KOPT-K1 (cell line): Measurements from ENCODE around the gene NME1.
"Not testable (repeated sequence)": the region's sequence is repeated elsewhere in the genome, so short reads cannot be mapped to it uniquely, and the experiment has no call there.

ENCODE experiments used
- H3K27ac ChIP-seq: fragments of 200-600 bp; sonication (generic); 2 replicates; pipeline ENCODE4 v1.5.1; 2016; ENCODE audit warnings: antibody characterized with exemption, mild to moderate bottlenecking, low read depth, low read length; ENCODE audit not compliant: poor library complexity, severe bottlenecking
- H3K36me3 ChIP-seq: fragments of 200-600 bp; sonication (generic); 2 replicates; pipeline ENCODE4 v1.5.1; 2017; ENCODE audit warnings: antibody characterized with exemption, mild to moderate bottlenecking, low read length, moderate library complexity; ENCODE audit not compliant: insufficient read depth
- H3K9me3 ChIP-seq: fragments of 200-600 bp; sonication (generic); 2 replicates; pipeline ENCODE4 v1.5.1; 2017; ENCODE audit warnings: antibody characterized with exemption, low read length, mild to moderate bottlenecking; ENCODE audit not compliant: insufficient read depth, poor library complexity, severe bottlenecking

The NME1 gene

DNA sequence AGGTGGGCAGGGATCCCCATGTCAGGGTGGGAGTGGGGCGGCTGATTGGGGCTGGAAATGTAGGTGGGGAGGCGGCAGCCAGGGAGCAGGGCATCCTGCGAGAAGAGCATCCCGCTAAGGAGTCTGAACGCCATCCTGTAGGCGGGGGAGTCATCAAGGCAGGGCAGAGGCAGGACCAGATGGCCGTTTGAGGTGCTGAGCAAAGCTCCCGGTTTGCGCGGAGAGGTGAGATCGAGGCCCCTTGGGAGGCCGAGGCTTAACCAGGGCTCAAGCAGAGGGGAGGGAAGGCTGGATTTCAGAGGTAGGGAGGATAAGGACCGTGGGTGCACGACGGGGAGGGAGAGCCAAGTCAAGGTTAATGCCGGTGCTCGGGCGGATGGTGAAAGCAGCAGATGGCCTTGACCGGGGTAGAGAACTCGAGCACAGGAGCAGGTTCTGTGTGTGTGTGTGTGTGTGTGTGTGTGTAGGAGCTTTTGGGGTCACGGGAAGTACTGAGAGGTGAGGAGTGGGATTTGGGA, 12.4 kb downstream of the NME1 start:
- H3K36me3 ChIP-seq, result peaks cover 61% of the 10 kb centered on the region
- H3K9me3 ChIP-seq, result no peaks in the 10 kb centered on the region
- H3K27ac ChIP-seq, result peak overlapping the region; percentile 92

DNA sequence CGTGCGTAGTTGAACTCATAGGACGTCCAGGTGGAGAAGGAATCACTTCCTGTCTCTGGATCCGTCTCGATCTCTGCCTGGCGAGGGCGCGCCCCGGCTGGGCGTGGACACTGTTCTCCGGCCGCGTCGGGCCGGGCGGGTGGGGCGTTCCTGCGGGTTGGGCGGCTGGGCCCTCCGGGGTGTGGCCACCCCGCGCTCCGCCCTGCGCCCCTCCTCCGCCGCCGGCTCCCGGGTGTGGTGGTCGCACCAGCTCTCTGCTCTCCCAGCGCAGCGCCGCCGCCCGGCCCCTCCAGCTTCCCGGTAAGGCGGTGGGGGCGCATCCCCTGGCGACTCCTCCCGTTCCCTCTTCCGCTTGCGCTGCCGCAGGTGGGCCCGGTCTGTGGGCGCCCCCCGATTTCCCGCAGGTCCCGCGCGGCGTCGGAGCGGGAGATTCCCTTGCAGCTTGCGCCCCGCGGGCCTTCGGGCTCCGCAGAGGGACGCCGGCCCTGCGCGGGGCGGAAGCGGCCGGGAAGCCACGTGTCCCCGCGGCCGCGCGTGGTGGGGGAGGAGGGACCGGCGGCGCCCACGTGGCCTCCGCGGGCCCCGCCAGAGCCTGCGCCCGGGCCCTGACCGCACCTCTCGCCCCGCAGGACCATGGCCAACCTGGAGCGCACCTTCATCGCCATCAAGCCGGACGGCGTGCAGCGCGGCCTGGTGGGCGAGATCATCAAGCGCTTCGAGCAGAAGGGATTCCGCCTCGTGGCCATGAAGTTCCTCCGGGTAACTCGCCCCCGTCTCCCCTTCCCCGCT, 13.0 kb downstream of the NME1 start, which contains the start of gene NME2:
Gene NME2, plus strand, starts transcription at position 214 of the 789 bp plus-strand sequence. Its CDS starts 420 bp downstream, at position 634.
- Histone ChIP-seq H3K9me3 (no peaks in the 10 kb centered on the region), H3K27ac (peak within 1 kb of the TSS; percentile 92), H3K36me3 (peaks cover 61% of the 10 kb centered on the region)

- H3K27ac ChIP-seq, result peak overlapping the region; percentile 92
Observed at GRCh38 chr17:51166987-51167931, 13.9 kb downstream of the NME1 start.

DNA sequence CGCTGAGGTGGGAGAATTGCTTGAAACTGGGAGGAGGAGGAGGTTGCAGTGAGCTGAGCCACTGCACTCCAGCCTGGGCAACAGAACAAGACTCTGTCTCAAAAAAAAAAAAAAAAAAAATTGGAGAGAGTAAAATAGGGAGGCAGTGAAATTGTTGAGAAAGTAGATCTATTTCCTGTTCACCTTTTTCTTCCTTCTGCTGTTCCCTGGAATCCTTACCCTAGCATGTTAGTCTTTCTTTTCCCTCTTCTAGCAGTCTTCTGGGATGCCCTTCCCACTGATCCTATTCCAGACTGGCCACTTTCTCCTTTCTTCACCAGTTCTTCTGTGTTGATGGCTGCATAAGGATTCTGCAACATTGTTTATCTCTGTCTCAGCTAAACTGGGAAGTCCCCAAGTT, 16.0 kb downstream of the NME1 start:
- Histone ChIP-seq H3K36me3 (peaks cover 66% of the 10 kb centered on the region), H3K27ac (no peak overlapping the region), H3K9me3 (no peaks in the 10 kb centered on the region)

More at GRCh38 chr17:51166987-51167931, 13.9 kb downstream of the NME1 start:
- peaks cover 61% of the 10 kb centered on the region for H3K36me3 ChIP-seq
- H3K9me3 ChIP-seq, result no peaks in the 10 kb centered on the region

DNA sequence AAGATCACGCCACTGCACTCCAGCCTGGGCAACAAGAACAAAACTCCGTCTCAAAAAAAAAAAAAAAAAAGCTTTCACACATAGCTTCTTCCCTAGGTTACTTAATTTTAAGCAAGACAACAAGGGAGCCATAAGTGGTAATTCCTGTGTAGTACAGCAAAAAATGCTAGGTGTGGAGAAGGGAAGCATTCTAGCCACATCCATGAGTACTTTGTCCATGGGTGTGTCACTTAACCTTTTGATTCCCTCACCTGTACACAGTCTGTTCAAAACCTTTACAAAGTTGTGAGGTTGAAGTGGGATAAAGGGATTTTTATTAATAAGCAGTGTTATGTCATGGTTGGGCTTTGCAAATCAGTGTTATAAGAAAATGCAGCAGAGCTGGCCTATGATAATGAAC, 17.4 kb downstream of the NME1 start:
- Histone ChIP-seq H3K9me3 (no peaks in the 10 kb centered on the region), H3K36me3 (peaks cover 79% of the 10 kb centered on the region), H3K27ac (no peak overlapping the region)

DNA sequence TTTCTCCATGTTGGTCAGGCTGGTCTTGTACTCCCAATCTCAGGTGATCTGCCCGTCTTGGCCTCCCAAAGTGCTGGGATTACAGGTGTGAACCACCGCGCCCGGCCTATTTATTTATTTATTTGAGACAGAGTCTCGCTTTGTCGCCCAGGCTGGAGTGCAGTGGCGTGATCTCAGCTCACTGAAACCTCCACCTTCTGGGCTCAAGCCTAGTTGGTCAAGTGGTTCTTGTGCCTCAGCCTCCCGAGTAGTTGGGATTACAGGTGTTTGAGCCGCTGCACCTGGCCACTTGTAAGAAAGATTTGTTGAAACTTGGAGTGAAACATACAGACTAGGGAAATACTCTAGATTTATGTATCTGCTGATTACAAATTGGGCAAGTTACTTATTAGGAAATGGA, 18.7 kb downstream of the NME1 start:
- H3K27ac ChIP-seq, H3K9me3 ChIP-seq: not testable (repeated sequence)
- H3K36me3 ChIP-seq, result peaks cover 89% of the 10 kb centered on the region

- no peaks in the 10 kb centered on the region for H3K9me3 ChIP-seq
- H3K36me3 ChIP-seq, result peaks cover 86% of the 10 kb centered on the region
- H3K27ac ChIP-seq, result no peak overlapping the region
Observed at GRCh38 chr17:51180486-51180885, 27.1 kb downstream of the NME1 start.

DNA sequence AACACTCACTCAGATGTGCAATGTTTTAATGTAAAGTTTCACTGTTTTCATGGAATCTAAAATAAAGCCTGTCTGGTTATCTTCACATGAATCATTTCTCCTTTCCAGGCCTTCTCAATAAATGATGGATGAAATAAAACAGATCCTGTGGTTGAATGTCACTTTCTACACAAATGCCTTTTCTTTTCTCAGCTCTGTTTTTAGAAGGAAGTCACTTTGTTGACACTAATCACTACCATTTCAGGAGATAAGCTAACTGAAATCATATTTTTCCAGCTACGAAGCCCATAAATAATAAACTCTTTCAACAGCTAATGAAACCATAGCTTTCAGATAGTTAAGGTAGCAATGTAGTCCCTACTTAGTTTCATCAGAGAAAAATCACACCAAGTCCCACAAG, 30.8 kb downstream of the NME1 start:
- peaks cover 88% of the 10 kb centered on the region for H3K36me3 ChIP-seq

GRCh38 chr17:51185763-51186332, 32.5 kb downstream of the NME1 start:
- Histone ChIP-seq H3K36me3 (peaks cover 94% of the 10 kb centered on the region), H3K27ac (no peak overlapping the region), H3K9me3 (no peaks in the 10 kb centered on the region)

More for the DNA sequence above, 30.8 kb downstream of the NME1 start:
- no peaks in the 10 kb centered on the region for H3K9me3 ChIP-seq
- no peak overlapping the region for H3K27ac ChIP-seq

DNA sequence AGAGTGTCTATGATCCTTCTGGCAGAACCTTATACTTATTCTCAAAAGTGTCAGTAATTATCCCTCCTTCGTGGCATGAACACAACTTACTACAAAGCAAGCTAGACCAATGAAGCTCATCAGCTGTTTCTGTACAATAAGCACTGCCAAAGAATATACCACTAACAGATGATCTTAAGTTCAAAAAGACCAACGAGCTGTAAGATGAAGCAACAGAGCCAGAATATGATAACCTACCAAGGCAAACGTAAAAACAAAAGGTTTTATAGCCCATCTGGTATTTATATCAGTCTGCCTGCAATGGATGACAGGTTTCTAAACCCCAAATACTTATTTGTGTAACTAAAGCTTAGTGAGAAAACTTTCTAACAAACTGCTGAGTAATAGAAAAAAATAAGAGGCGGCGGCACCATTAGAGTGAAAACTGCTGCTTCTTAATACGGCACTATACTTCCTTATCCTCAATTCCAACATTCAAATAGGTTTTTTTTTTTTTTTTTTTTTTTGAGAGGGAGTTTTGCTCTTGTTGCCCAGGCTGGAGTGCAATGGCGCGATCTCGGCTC, 35.0 kb downstream of the NME1 start:
- Histone ChIP-seq H3K9me3 (no peaks in the 10 kb centered on the region), H3K36me3 (peaks cover 96% of the 10 kb centered on the region), H3K27ac (no peak overlapping the region)

DNA sequence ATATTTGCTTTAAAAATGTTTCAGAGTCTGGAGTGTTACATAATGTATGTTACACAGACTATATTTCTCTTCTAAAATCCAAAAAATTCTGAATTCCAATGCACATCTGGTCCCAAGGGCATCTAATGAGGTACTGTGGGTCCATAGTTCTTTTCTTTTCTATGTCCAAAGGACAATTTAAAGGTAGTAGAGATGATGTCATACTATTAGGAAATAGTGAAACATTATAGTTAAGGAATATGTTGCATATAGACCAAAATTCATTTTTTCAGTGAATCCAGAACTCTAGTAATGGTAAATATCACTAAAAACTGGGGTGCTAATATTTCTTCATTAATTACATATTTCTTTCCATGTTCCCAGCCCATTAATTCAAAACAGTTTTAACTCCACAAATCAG, 35.8 kb downstream of the NME1 start:
- H3K9me3 ChIP-seq, result no peaks in the 10 kb centered on the region
- H3K27ac ChIP-seq, result no peak overlapping the region
- H3K36me3 ChIP-seq, result peaks cover 96% of the 10 kb centered on the region

- Histone ChIP-seq H3K36me3 (peaks cover 96% of the 10 kb centered on the region), H3K9me3 (no peaks in the 10 kb centered on the region), H3K27ac (no peak overlapping the region)
Observed at GRCh38 chr17:51189628-51190027, 36.3 kb downstream of the NME1 start.

- H3K27ac ChIP-seq, result no peak overlapping the region
- H3K36me3 ChIP-seq, result peaks cover 96% of the 10 kb centered on the region
- H3K9me3 ChIP-seq, result no peaks in the 10 kb centered on the region
Observed at GRCh38 chr17:51191895-51192294, 38.5 kb downstream of the NME1 start.

DNA sequence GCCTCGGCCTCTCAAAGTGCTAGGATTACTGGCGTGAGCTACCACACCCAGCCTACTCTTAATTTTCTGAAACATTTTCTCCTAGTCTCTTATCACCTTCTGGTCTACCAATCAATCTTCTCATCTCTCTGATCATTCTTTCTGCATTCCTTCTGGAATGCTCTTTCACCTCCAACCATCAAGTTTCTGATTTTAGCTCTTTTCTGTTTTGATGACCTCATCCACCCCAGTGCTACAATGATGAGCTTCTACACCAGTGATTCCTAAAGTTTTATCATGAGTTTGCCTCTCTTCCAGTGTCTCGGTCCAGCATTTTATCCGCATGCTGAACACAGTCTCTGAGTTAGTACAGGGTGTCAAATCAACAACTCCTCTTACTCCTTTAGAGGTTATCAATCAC, 44.4 kb downstream of the NME1 start:
- no peak overlapping the region for H3K27ac ChIP-seq
- peaks cover 96% of the 10 kb centered on the region for H3K36me3 ChIP-seq
- no peaks in the 10 kb centered on the region for H3K9me3 ChIP-seq
